Esophagus muscularis mucosa (tissue), 4 donors: ENCODE results near the gene WAC. TPM values are rescaled to one million over a fixed set of nuclear protein-coding genes. Genes with fewer than 3 reads are reported as not detected.
A peak's percentile ranks its signal among the peaks of the same experiment; 100 is the strongest.

Experiments
- DNase-seq: peaks from one replicate; pipeline ENCODE4 v3.0.0-alpha.2; 2017; ENCODE audit errors: extremely low spot score
- H3K27ac ChIP-seq, 4 donors: fragments of 200-600 bp; sonication (generic); replicated peaks in 1 of 4; 1 replicate in 3 of 4; 2 replicates in 1 of 4; pipeline ENCODE4 v1.5.1; 2016 to 2019; ENCODE audit warnings: mild to moderate bottlenecking in 1 of 4
- H3K27me3 ChIP-seq, 4 donors: fragments of 200-600 bp; sonication (generic); one replicate each; pipeline versions ENCODE4 v1.5.1 to v1.6.0; 2016 to 2019
- H3K36me3 ChIP-seq, 4 donors: fragments of 200-600 bp; sonication (generic); one replicate each; pipeline ENCODE4 v1.5.1; 2016 to 2019
- H3K4me1 ChIP-seq, 4 donors: fragments of 200-600 bp; sonication (generic); one replicate each; pipeline ENCODE4 v1.5.1; 2016 to 2019
- H3K4me3 ChIP-seq, 4 donors: fragments of 200-600 bp; sonication (generic); 1 replicate in 2 of 4; 2 replicates in 2 of 4; pipeline ENCODE4 v1.5.1; 2016 to 2019; ENCODE audit warnings: mild to moderate bottlenecking in 4 of 4, moderate library complexity in 1 of 4
- H3K9me3 ChIP-seq, 4 donors: fragments of 200-600 bp; sonication (generic); 1 replicate in 3 of 4; 2 replicates in 1 of 4; pipeline ENCODE4 v1.5.1; 2016 to 2019
- EP300 ChIP-seq: sonication (generic); formaldehyde crosslinking; IDR thresholded peaks from one replicate; pipeline ENCODE4 v1.6.1; 2017; ENCODE audit warnings: antibody characterized with exemption
- POLR2A ChIP-seq: fragments of 450-650 bp; IDR thresholded peaks from one replicate; pipeline ENCODE4 v1.6.1; 2017; ENCODE audit warnings: antibody characterized with exemption, moderate library complexity, mild to moderate bottlenecking, low read depth
- POLR2AphosphoS5 ChIP-seq, 2 donors: sonication (generic); formaldehyde crosslinking; IDR thresholded peaks; one replicate each; pipeline ENCODE4 v1.6.1; 2017; ENCODE audit warnings: antibody characterized with exemption in 2 of 2
- whole genome bisulfite sequencing: methylation state at CpG from one replicate; pipeline ENCODE4 v1.1.5; 2018; 5-methylcytosine and 5-hydroxymethylcytosine counted together
- intact Hi-C: fragments of 100-400 bp; cut with DNase I; formaldehyde crosslinking; loops from one replicate; pipeline ENCODE4 v1.15.1; 2023
- total RNA-seq, 4 donors: library from RNA; depleted of rRNA; stranded (reverse); fragments of >200 nt; gene quantifications; one replicate each; pipeline versions ENCODE4 v1.1.0 to v1.2.1, GENCODE V29; 2016
- TF ChIP-seq, protein P1 (sequence below), 3 experiments: fragments of 200-600 bp in 2 of 3; fragments of 450-650 bp in 1 of 3; sonication (generic) in 2 of 3; IDR thresholded peaks; one replicate each; pipeline ENCODE4 v1.5.1; 2017 to 2019; ENCODE audit warnings: antibody characterized with exemption in 3 of 3, mild to moderate bottlenecking in 2 of 3, moderate library complexity in 1 of 3

Gene WAC
- total RNA-seq, 4 donors from 2014 or later, result 115 to 157 (median 135) TPM

DNA sequence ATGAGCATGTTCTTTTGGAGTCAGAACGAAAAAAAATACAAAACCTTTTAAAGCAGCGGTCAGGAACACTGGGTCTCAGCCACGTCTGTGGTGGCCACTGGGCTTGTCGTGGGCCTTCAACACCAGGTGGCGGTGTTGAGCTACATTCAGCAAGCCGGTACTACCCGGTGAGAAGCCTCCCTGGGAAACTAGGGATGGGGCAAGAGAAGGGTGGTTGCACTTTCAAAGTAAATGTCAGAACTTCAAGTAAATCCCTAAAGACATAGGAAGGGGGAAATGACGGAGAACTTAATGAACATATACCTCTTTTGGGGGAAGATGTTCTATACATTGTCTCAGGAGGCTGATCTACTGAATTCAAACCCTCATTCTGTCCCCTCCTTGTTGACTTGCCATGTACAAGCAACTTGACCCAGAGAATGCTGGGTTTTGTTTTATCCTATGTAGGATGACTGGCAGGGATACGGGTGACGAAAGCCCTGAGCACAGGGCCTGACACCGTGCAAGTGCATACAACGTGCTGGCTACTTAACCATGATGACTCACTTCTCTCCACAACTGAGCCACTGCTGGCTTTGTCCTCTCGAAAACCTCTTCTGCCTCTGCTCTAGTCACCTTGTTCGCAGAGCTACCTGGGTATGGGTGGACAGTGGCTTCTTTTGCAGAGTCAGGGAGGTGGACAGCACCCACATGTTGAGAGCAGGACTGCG is 95.4 kb downstream of the WAC start:
- peaks cover 0 to 27% (median 2%) of the 10 kb centered on the region in 4 donors for H3K27me3 ChIP-seq
- H3K9me3 ChIP-seq, result no peaks in the 10 kb centered on the region
- intact Hi-C loops, result loop anchor here (10.0 kb wide), 1 partner anchor 676 kb away; no protein-coding TSS in a partner anchor
- H3K4me3 ChIP-seq, result no peak overlapping the region
- H3K27ac ChIP-seq, result no peak overlapping the region
- WGBS, result 37% methylated on average over 15 of the region's 15 CpGs
- no peak for DNase-seq
- H3K36me3 ChIP-seq, result no peaks in the 10 kb centered on the region
- TF ChIP-seq POLR2A, result no peak
- TF ChIP-seq, protein P1, sequence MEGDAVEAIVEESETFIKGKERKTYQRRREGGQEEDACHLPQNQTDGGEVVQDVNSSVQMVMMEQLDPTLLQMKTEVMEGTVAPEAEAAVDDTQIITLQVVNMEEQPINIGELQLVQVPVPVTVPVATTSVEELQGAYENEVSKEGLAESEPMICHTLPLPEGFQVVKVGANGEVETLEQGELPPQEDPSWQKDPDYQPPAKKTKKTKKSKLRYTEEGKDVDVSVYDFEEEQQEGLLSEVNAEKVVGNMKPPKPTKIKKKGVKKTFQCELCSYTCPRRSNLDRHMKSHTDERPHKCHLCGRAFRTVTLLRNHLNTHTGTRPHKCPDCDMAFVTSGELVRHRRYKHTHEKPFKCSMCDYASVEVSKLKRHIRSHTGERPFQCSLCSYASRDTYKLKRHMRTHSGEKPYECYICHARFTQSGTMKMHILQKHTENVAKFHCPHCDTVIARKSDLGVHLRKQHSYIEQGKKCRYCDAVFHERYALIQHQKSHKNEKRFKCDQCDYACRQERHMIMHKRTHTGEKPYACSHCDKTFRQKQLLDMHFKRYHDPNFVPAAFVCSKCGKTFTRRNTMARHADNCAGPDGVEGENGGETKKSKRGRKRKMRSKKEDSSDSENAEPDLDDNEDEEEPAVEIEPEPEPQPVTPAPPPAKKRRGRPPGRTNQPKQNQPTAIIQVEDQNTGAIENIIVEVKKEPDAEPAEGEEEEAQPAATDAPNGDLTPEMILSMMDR (IDR thresholded peaks at IDR 0.05), result peak; percentile 72 to 88 (median 85)
- H3K4me1 ChIP-seq, result peaks cover 0 to 9% (median 8%) of the 10 kb centered on the region in 4 donors

DNA sequence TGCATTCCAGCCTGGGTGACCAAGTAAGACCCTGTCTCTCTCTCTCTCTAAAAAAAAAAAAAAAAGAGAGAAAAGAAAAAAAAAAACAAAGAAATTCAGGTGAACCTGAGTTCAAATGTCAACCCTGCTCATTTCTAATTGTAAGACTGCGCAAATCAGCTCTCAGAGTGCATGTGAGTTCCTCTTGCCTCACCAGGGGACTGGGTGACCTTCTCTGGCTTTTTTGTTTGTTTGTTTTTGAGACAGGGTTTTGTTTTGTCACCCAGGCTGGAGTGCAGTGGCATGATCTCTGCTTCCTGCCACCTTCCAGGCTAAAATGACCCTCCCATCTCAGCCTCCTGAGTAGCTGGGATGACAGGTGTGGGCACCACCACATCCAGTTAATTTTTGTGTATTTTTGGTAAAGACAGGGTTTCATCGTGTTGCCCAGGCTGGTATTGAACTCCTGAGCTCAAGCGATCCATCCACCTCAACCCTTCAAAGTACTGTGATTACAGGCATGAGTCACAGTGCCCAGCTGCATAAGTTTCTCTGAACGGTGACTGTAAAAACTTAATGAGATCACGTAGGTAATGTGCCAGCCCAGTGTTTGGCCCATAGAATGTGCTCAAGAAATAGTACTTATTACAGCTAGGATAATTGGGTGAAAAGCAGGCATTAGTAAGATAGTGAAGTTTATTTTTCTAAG is 99.1 kb downstream of the WAC start:
- DNase-seq, result no peak
- H3K9me3 ChIP-seq, result no peaks in the 10 kb centered on the region
- peaks cover 0 to 9% (median 8%) of the 10 kb centered on the region in 4 donors for H3K4me1 ChIP-seq
- no peak overlapping the region for H3K4me3 ChIP-seq
- intact Hi-C loops, result no loop called here
- H3K36me3 ChIP-seq, result no peaks in the 10 kb centered on the region
- TF ChIP-seq, protein P1 (IDR thresholded peaks at IDR 0.05), result no peak
- TF ChIP-seq POLR2AphosphoS5 (IDR thresholded peaks at IDR 0.05) (no peak), POLR2A (no peak), EP300 (no peak)
- peaks cover 0 to 30% (median 2%) of the 10 kb centered on the region in 4 donors for H3K27me3 ChIP-seq
- WGBS, result 90% methylated on average over 5 of the region's 5 CpGs
- H3K27ac ChIP-seq, result no peak overlapping the region

DNA sequence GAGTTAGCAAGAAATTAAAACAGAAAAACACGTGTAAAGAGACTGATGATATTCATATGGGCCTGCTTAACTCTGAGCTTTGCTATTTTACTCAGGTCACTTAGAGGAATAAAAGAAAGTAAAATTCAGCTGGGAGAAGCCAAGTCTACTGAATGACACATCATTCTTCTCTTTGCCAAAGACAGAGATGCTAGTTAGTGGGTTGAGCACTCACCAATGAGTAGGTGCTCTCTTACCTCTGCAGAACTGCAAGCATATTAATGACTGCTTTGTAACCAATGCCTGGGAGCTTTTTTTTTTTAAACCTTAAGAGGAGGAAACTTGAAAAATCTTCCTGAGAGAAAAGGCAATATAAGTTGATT is 99.6 kb downstream of the WAC start:
- TF ChIP-seq, protein P1 (IDR thresholded peaks at IDR 0.05), result no peak
- no peak for TF ChIP-seq POLR2AphosphoS5 (IDR thresholded peaks at IDR 0.05)
- no peak for TF ChIP-seq POLR2A
- no peak for TF ChIP-seq EP300
- Histone ChIP-seq H3K9me3 (no peaks in the 10 kb centered on the region), H3K4me1 (peaks cover 0 to 9% (median 8%) of the 10 kb centered on the region in 4 donors), H3K4me3 (no peak overlapping the region), H3K27ac (no peak overlapping the region), H3K27me3 (peaks cover 0 to 30% (median under 1%) of the 10 kb centered on the region in 4 donors), H3K36me3 (no peaks in the 10 kb centered on the region)
- intact Hi-C loops, result no loop called here
- DNase-seq, result no peak
- WGBS, result 86% methylated on average over 1 of the region's 1 CpG

DNA sequence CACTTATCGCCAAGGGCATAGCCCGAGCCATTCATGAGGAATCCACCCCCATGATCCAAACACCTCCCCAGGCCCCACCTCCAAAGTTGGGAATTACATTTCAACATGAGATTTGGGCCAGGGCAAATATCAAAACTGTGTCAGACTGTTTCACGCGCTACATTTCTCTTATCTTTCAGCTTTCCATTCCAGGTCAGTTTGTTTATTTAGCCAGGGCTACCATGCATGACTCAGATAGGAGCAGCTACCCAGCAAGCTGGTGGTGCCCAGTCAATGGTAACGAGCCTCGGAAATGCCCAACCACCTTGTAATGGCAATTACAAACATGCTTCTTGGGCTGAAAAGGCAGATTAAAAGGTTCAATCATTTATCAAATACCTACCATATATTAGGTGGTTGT is 100.8 kb downstream of the WAC start:
- 92% methylated on average over 6 of the region's 6 CpGs for WGBS
- intact Hi-C loops, result no loop called here
- Histone ChIP-seq H3K27me3 (peaks cover 0 to 30% (median 0%) of the 10 kb centered on the region in 4 donors), H3K9me3 (peaks cover 0 to 1% (median 0%) of the 10 kb centered on the region in 4 donors), H3K4me3 (no peak overlapping the region), H3K36me3 (no peaks in the 10 kb centered on the region), H3K4me1 (no peaks in the 10 kb centered on the region), H3K27ac (no peak overlapping the region)
- TF ChIP-seq, protein P1 (IDR thresholded peaks at IDR 0.05), result no peak
- TF ChIP-seq POLR2AphosphoS5 (IDR thresholded peaks at IDR 0.05), result no peak
- TF ChIP-seq POLR2A, result no peak
- no peak for TF ChIP-seq EP300
- DNase-seq, result no peak
